ENCODE data around the gene TMEM150C. TPM values are rescaled to one million over a fixed set of nuclear protein-coding genes. Genes with fewer than 3 reads are reported as not detected.

The TMEM150C gene
- total and polyA plus RNA-seq, 2 donors from 2014 or later: 7.7 to 22.9 TPM

DNA sequence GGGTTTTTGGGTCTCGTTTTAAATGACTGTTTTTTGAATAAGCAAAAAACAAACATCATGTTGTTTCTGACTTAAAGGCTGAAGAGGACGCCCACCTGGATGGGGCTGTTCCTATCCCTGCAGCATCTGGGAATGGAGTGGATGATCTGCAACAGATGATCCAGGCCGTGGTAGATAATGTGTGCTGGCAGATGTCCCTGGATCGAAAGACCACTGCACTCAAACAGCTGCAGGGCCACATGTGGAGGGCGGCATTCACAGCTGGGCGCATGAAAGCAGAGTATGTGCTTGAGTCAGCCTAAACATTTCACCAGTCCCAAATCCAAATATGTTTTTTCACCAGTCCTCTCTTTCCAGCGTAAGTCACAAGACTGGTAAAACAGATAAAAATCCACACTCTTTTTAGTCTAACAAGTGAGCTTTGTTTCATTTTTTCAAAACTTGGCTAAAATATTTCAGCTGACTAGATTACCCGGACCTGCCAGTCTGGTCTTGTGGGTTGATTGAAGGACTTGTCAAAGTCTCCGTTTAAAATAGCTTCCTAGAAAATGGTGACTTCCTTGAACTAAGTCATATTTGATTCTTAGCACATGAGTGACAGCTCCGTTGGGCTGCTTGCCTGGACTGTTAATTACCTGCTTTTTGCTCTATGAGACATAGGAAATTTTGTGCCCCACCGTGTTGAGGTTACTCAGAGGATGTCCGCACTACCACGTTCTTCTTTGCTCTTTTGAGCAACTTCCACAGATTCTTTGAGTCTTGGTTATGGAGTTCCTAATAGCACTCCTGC lies 110.6 kb downstream of the TMEM150C start:
- no peak overlapping the region for H3K4me3 ChIP-seq (ENCODE audit: low read length in 3 of 3)
- H3K4me1 ChIP-seq (ENCODE audit: control insufficient read depth in 2 of 3, insufficient read depth in 2 of 3, low read depth in 1 of 3, low read length in 3 of 3): no peaks in the 10 kb centered on the region
- no peak overlapping the region for H3K27ac ChIP-seq (ENCODE audit: low read depth in 2 of 2, low read length in 2 of 2)
- FAIRE-seq (no peak), DNase-seq (no peak)
- H3K9ac ChIP-seq (ENCODE audit: low read length in 3 of 3): no peak overlapping the region
- peaks cover 4 to 11% (median 6%) of the 10 kb centered on the region in 3 donors for H3K36me3 ChIP-seq (ENCODE audit: control insufficient read depth in 2 of 3, insufficient read depth in 3 of 3, low read length in 3 of 3)
- TF ChIP-seq, protein P1, sequence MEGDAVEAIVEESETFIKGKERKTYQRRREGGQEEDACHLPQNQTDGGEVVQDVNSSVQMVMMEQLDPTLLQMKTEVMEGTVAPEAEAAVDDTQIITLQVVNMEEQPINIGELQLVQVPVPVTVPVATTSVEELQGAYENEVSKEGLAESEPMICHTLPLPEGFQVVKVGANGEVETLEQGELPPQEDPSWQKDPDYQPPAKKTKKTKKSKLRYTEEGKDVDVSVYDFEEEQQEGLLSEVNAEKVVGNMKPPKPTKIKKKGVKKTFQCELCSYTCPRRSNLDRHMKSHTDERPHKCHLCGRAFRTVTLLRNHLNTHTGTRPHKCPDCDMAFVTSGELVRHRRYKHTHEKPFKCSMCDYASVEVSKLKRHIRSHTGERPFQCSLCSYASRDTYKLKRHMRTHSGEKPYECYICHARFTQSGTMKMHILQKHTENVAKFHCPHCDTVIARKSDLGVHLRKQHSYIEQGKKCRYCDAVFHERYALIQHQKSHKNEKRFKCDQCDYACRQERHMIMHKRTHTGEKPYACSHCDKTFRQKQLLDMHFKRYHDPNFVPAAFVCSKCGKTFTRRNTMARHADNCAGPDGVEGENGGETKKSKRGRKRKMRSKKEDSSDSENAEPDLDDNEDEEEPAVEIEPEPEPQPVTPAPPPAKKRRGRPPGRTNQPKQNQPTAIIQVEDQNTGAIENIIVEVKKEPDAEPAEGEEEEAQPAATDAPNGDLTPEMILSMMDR (IDR thresholded peaks at IDR 0.05; ENCODE audit: borderline replicate concordance, extremely low read depth, insufficient read depth): no peak
- intact Hi-C loops (cut with DNase I): no loop called here
- no peaks in the 10 kb centered on the region for H3K27me3 ChIP-seq (ENCODE audit: control insufficient read depth, insufficient read depth, low read length)
- no peaks in the 10 kb centered on the region for H3K9me3 ChIP-seq (ENCODE audit: control insufficient read depth in 2 of 3, insufficient read depth in 1 of 3, low read length in 3 of 3)

DNA sequence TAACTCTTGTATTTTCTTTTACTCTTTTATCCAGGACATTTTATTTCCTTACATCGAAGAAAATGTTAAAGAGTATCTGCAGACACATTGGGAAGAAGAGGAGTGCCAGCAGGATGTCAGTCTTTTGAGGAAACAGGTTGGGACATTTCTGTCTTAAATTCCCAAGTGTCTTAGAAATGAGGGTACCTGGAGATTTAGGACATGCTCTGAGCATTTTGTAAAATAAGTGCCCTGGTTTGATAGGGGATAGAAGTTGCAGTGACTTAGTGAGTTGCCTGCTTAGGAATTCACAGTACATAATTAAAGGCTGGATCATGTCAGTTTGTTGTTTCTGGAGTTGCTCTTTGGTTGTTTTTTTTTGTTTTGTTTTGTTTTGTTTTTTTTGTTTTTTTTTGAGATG lies 113.9 kb downstream of the TMEM150C start:
- Histone ChIP-seq H3K27me3 (ENCODE audit: control insufficient read depth, insufficient read depth, low read length) (no peaks in the 10 kb centered on the region), H3K9me3 (ENCODE audit: control insufficient read depth in 2 of 3, insufficient read depth in 1 of 3, low read length in 3 of 3) (no peaks in the 10 kb centered on the region), H3K27ac (ENCODE audit: low read depth in 2 of 2, low read length in 2 of 2) (no peak overlapping the region), H3K4me3 (ENCODE audit: low read length in 3 of 3) (no peak overlapping the region), H3K36me3 (ENCODE audit: control insufficient read depth in 2 of 3, insufficient read depth in 3 of 3, low read length in 3 of 3) (peaks cover 4 to 11% (median 6%) of the 10 kb centered on the region in 3 donors), H3K9ac (ENCODE audit: low read length in 3 of 3) (no peak overlapping the region), H3K4me1 (ENCODE audit: control insufficient read depth in 2 of 3, insufficient read depth in 2 of 3, low read depth in 1 of 3, low read length in 3 of 3) (no peaks in the 10 kb centered on the region)
- DNase-seq: no peak
- no peak for FAIRE-seq
- intact Hi-C loops (cut with DNase I): no loop called here
- TF ChIP-seq, protein P1 (IDR thresholded peaks at IDR 0.05; ENCODE audit: borderline replicate concordance, extremely low read depth, insufficient read depth): no peak

- Histone ChIP-seq H3K36me3 (ENCODE audit: control insufficient read depth in 2 of 3, insufficient read depth in 3 of 3, low read length in 3 of 3) (no peaks in the 10 kb centered on the region), H3K9ac (ENCODE audit: low read length in 3 of 3) (no peak overlapping the region), H3K27ac (ENCODE audit: low read depth in 2 of 2, low read length in 2 of 2) (no peak overlapping the region), H3K27me3 (ENCODE audit: control insufficient read depth, insufficient read depth, low read length) (no peaks in the 10 kb centered on the region), H3K9me3 (ENCODE audit: control insufficient read depth in 2 of 3, insufficient read depth in 1 of 3, low read length in 3 of 3) (no peaks in the 10 kb centered on the region), H3K4me1 (ENCODE audit: control insufficient read depth in 2 of 3, insufficient read depth in 2 of 3, low read depth in 1 of 3, low read length in 3 of 3) (peaks cover 0 to 9% (median 7%) of the 10 kb centered on the region in 3 donors), H3K4me3 (ENCODE audit: low read length in 3 of 3) (no peak overlapping the region)
- TF ChIP-seq, protein P1 (IDR thresholded peaks at IDR 0.05; ENCODE audit: borderline replicate concordance, extremely low read depth, insufficient read depth): no peak
- intact Hi-C loops (cut with DNase I): no loop called here
- FAIRE-seq: no peak
- DNase-seq: no peak
These were observed 122.7 kb downstream of the TMEM150C start for GRCh38 chr4:82439088-82439487.

All from kidney (tissue), 14 donors.